Stomach (tissue), 9 donors: Measurements from ENCODE around the gene RANBP6. TPM values are rescaled to one million over a fixed set of nuclear protein-coding genes. Genes with fewer than 3 reads are reported as not detected.

ENCODE experiments used
- DNase-seq, 2 donors: peaks; one replicate each; pipeline versions ENCODE4 v3.0.0 to v3.0.0-alpha.2; 2013 to 2019
- H3K27ac ChIP-seq, 5 donors: fragments of 200-600 bp in 4 of 5; sonication (generic) in 4 of 5; one replicate each; pipeline ENCODE4 v1.5.1; 2013 to 2019; ENCODE audit warnings: mild to moderate bottlenecking in 1 of 5, moderate library complexity in 1 of 5
- H3K27me3 ChIP-seq, 3 donors: fragments of 200-600 bp; sonication (generic); one replicate each; pipeline ENCODE4 v1.5.1; 2017 to 2019; ENCODE audit warnings: mixed run types in 1 of 3
- H3K36me3 ChIP-seq, 4 donors: fragments of 200-600 bp; sonication (generic); 1 replicate in 3 of 4; 2 replicates in 1 of 4; pipeline ENCODE4 v1.5.1; 2016 to 2019
- H3K4me1 ChIP-seq, 4 donors: fragments of 200-600 bp; sonication (generic); one replicate each; pipeline ENCODE4 v1.5.1; 2016 to 2019
- H3K4me3 ChIP-seq, 4 donors: fragments of 200-600 bp; sonication (generic) in 3 of 4; one replicate each; pipeline ENCODE4 v1.5.1; 2016 to 2019; ENCODE audit warnings: mild to moderate bottlenecking in 1 of 4
- H3K9me3 ChIP-seq, 4 donors: fragments of 200-600 bp; sonication (generic); one replicate each; pipeline ENCODE4 v1.5.1; 2016 to 2019
- EP300 ChIP-seq: sonication (generic); formaldehyde crosslinking; IDR thresholded peaks from one replicate; pipeline ENCODE4 v1.6.1; 2017; ENCODE audit warnings: antibody characterized with exemption
- POLR2A ChIP-seq, 4 donors: fragments of 450-650 bp; IDR thresholded peaks; one replicate each; pipeline ENCODE4 v1.6.1; 2016; ENCODE audit warnings: antibody characterized with exemption in 4 of 4, control low read depth in 2 of 4, mild to moderate bottlenecking in 1 of 4, moderate library complexity in 1 of 4
- POLR2AphosphoS5 ChIP-seq, 3 donors: sonication (generic); formaldehyde crosslinking; IDR thresholded peaks; one replicate each; pipeline ENCODE4 v1.6.1; 2016; ENCODE audit warnings: antibody characterized with exemption in 3 of 3
- WGBS, 5 donors: extraction: QIAGEN DNeasy Blood & Tissue Kit in 3 of 5; methylation state at CpG; one replicate each; pipeline versions ENCODE4 v1.1.5 to v1.1.7; 2013 to 2018; 5-methylcytosine and 5-hydroxymethylcytosine counted together
- intact Hi-C: fragments of 100-400 bp; cut with DNase I; formaldehyde crosslinking; loops from one replicate; pipeline ENCODE4 v1.15.1; 2023; ENCODE audit warnings: low total_unique reads
- polyA plus RNA-seq, 3 donors: library from polyadenylated mRNA; stranded (reverse); fragments of 200-250 nt; gene quantifications; one replicate each; pipeline ENCODE4 v1.2.3, GENCODE V29; 2013
- total RNA-seq, 5 donors: library from RNA; depleted of rRNA; stranded (reverse); fragments of >200 nt; gene quantifications; one replicate each; pipeline versions ENCODE4 v1.1.0 to v1.2.3, GENCODE V29; 2014 to 2016
- TF ChIP-seq, protein P1 (sequence below), 7 experiments: fragments of 450-650 bp in 4 of 7; fragments of 200-600 bp in 3 of 7; sonication (generic) in 3 of 7; IDR thresholded peaks; one replicate each; pipeline ENCODE4 v1.5.1; 2016 to 2019; ENCODE audit warnings: antibody characterized with exemption in 7 of 7, control low read depth in 2 of 7, mild to moderate bottlenecking in 1 of 7
- donor health status: healthy with polysubstance abuse.
- donor health status: Bipolar disorder and iron deficiency.
- donor health status: healthy.

RANBP6 gene
- total and polyA plus RNA-seq, 8 donors: 1.7 to 34.8 (median 5.4) TPM

DNA sequence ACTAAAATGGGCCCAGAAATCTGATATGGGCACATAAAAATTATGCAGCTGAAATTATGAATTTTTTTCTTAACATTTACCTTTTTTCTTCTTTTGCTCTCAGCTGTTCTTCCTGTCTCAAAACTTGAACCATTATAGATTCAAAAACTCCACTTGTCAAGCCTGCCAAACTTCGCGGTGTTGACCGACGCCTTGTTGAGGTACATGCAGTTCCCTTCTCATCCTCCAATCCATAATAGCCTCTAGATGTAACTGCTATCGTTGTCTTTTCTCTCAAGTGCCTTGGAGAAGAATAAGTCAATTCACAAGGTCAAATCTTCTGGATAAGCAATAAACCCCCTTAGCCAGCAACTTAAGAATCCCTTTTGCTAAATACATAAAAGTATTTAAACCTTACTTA, 27.2 kb downstream of the RANBP6 start:
- TF ChIP-seq EP300 (no peak), POLR2AphosphoS5 (IDR thresholded peaks at IDR 0.05) (no peak), POLR2A (IDR thresholded peaks at IDR 0.05) (no peak)
- TF ChIP-seq, protein P1, sequence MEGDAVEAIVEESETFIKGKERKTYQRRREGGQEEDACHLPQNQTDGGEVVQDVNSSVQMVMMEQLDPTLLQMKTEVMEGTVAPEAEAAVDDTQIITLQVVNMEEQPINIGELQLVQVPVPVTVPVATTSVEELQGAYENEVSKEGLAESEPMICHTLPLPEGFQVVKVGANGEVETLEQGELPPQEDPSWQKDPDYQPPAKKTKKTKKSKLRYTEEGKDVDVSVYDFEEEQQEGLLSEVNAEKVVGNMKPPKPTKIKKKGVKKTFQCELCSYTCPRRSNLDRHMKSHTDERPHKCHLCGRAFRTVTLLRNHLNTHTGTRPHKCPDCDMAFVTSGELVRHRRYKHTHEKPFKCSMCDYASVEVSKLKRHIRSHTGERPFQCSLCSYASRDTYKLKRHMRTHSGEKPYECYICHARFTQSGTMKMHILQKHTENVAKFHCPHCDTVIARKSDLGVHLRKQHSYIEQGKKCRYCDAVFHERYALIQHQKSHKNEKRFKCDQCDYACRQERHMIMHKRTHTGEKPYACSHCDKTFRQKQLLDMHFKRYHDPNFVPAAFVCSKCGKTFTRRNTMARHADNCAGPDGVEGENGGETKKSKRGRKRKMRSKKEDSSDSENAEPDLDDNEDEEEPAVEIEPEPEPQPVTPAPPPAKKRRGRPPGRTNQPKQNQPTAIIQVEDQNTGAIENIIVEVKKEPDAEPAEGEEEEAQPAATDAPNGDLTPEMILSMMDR (IDR thresholded peaks at IDR 0.05): no peak
- intact Hi-C loops: no loop called here
- H3K27ac ChIP-seq: no peak overlapping the region
- H3K4me3 ChIP-seq: no peak overlapping the region
- no peaks in the 10 kb centered on the region for H3K9me3 ChIP-seq
- no peaks in the 10 kb centered on the region for H3K27me3 ChIP-seq
- peaks cover 0 to 9% (median 0%) of the 10 kb centered on the region in 4 donors for H3K4me1 ChIP-seq
- 94 to 97% (median 96%) methylated on average over 5 of the region's 5 CpGs for WGBS, 5 donors
- DNase-seq: no peak
- H3K36me3 ChIP-seq: peaks cover 0 to 41% (median 32%) of the 10 kb centered on the region in 4 donors

DNA sequence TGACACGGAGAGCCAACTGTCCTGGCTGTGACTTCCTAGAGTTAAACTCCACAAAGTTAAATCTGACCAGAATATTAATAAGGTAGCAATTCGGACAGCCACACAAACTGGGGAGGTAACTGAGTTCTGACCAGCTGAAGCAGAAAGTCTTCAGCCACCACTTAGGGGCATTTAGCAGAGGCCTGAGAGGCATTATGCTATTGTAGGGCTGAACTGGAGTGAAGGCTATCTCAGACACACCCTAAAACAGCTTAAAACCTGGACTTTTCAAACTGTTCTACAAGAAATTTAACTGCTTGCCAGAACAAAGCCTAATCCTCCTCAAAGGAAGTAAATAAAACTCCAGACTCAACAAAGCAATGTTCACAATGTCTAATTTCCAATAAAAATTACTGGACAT, 32.4 kb downstream of the RANBP6 start:
- H3K27me3 ChIP-seq: no peaks in the 10 kb centered on the region
- intact Hi-C loops: no loop called here
- H3K27ac ChIP-seq: no peak overlapping the region
- TF ChIP-seq POLR2AphosphoS5 (IDR thresholded peaks at IDR 0.05) (no peak), EP300 (no peak), POLR2A (IDR thresholded peaks at IDR 0.05) (no peak)
- TF ChIP-seq, protein P1 (IDR thresholded peaks at IDR 0.05): no peak
- peaks cover 0 to 12% (median 4%) of the 10 kb centered on the region in 4 donors for H3K4me1 ChIP-seq
- H3K4me3 ChIP-seq: no peak overlapping the region
- DNase-seq: no peak
- no peaks in the 10 kb centered on the region for H3K9me3 ChIP-seq
- peaks cover 3 to 44% (median 37%) of the 10 kb centered on the region in 4 donors for H3K36me3 ChIP-seq
- WGBS, 5 donors: 93 to 94% (median 94%) methylated on average over 2 of the region's 2 CpGs

DNA sequence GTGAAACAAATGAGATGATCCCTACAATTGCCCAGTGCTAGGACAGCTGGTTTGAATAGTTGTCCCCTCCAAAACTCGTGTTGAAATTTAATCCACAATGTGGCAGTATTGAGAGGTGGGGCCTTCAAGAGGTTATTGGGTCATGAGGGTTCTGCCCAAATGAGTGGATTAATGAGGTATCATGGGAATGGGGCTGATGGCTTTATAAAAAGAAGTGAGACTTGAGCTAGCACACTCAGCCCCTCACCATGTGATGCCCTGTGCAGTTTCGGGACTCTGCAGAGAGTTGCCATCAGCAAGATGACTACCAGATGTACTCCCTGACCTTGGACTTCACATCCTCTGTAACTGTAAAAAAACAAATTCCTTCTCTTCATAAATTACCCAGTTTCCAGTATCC, 33.1 kb downstream of the RANBP6 start:
- intact Hi-C loops: no loop called here
- Histone ChIP-seq H3K36me3 (peaks cover 3 to 36% (median 30%) of the 10 kb centered on the region in 4 donors), H3K4me3 (no peak overlapping the region), H3K27me3 (no peaks in the 10 kb centered on the region), H3K4me1 (peaks cover 0 to 20% (median 9%) of the 10 kb centered on the region in 4 donors), H3K27ac (no peak overlapping the region), H3K9me3 (no peaks in the 10 kb centered on the region)
- DNase-seq: no peak
- no peak for TF ChIP-seq POLR2AphosphoS5 (IDR thresholded peaks at IDR 0.05)
- TF ChIP-seq, protein P1 (IDR thresholded peaks at IDR 0.05): no peak
- TF ChIP-seq EP300: no peak
- no peak for TF ChIP-seq POLR2A (IDR thresholded peaks at IDR 0.05)
- 72 to 92% (median 76%) methylated on average over 2 of the region's 2 CpGs for WGBS, 5 donors

DNA sequence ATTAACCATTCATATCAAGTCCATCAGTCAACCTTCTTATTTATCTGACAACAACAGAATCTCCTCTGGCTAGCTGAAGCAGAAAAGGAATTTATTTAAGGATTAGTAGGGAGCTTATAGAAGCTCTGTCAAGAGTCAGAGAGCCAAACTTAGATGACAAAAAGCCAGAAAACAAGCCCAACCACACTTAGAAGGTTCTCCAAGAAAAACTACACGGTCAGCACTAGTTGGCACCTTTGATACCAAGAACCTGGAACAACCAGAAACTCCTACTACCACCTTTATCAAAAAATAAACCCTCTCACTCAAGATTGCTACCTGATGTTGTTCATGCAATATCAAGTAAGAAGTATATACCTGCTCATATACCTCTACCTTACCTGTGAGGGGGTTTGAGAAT, 36.9 kb downstream of the RANBP6 start:
- intact Hi-C loops: no loop called here
- Histone ChIP-seq H3K9me3 (no peaks in the 10 kb centered on the region), H3K4me1 (peaks cover 0 to 28% (median 17%) of the 10 kb centered on the region in 4 donors), H3K27me3 (no peaks in the 10 kb centered on the region), H3K4me3 (no peak overlapping the region), H3K36me3 (peaks cover 4 to 27% (median 20%) of the 10 kb centered on the region in 4 donors), H3K27ac (no peak overlapping the region)
- WGBS, 5 donors: 18 to 28% (median 19%) methylated on average over 1 of the region's 1 CpG
- no peak for TF ChIP-seq POLR2A (IDR thresholded peaks at IDR 0.05)
- TF ChIP-seq, protein P1 (IDR thresholded peaks at IDR 0.05): no peak
- no peak for TF ChIP-seq EP300
- no peak for TF ChIP-seq POLR2AphosphoS5 (IDR thresholded peaks at IDR 0.05)
- no peak for DNase-seq
